Astrocyte (in vitro differentiated cells and primary cell): ENCODE results near the gene PLCG2. TPM values are rescaled to one million over a fixed set of nuclear protein-coding genes. Genes with fewer than 3 reads are reported as not detected.

Source experiments
- DNase-seq: peaks from one replicate; pipeline ENCODE4 v3.0.0-alpha.2; 2010; ENCODE audit warnings: low read depth
- FAIRE-seq: peaks from 2 replicates; lab custom pipeline; 2011; peaks lifted over from hg19 to GRCh38; lab: Jason Lieb, UNC
- H2AFZ ChIP-seq: 2 replicates; pipeline ENCODE4 v1.6.0; 2012; ENCODE audit warnings: low read depth, low read length, inconsistent platforms
- H3K27ac ChIP-seq: 2 replicates; pipeline ENCODE4 v1.5.1; 2011; ENCODE audit warnings: low read depth, low read length, inconsistent platforms
- H3K27me3 ChIP-seq: 2 replicates; pipeline ENCODE4 v1.6.0; 2011; ENCODE audit warnings: low read length, inconsistent platforms; ENCODE audit not compliant: insufficient read depth
- H3K36me3 ChIP-seq: 2 replicates; pipeline ENCODE4 v1.5.1; 2011; ENCODE audit warnings: low read length, inconsistent platforms; ENCODE audit not compliant: insufficient read depth
- H3K4me1 ChIP-seq: 2 replicates; pipeline ENCODE4 v1.5.1; 2011; ENCODE audit warnings: low read length, inconsistent platforms; ENCODE audit not compliant: insufficient read depth
- H3K4me2 ChIP-seq: 2 replicates; pipeline ENCODE4 v1.6.0; 2012; ENCODE audit warnings: low read length, inconsistent platforms
- H3K4me3 ChIP-seq: 2 replicates; pipeline ENCODE4 v1.5.1; 2011; ENCODE audit warnings: low read depth, mild to moderate bottlenecking, low read length, inconsistent platforms; ENCODE audit not compliant: insufficient read depth
- H3K79me2 ChIP-seq: 2 replicates; pipeline ENCODE4 v1.6.0; 2012; ENCODE audit warnings: mild to moderate bottlenecking, low read length, inconsistent platforms; ENCODE audit not compliant: insufficient read depth
- H3K9ac ChIP-seq: 2 replicates; pipeline ENCODE4 v1.6.0; 2012; ENCODE audit warnings: mild to moderate bottlenecking, low read length, inconsistent platforms
- H3K9me3 ChIP-seq: 2 replicates; pipeline ENCODE4 v1.5.1; 2012; ENCODE audit warnings: low read depth, mild to moderate bottlenecking, low read length, inconsistent platforms; ENCODE audit not compliant: insufficient read depth
- H4K20me1 ChIP-seq: 2 replicates; pipeline ENCODE4 v1.6.0; 2012; ENCODE audit warnings: low read length, inconsistent platforms; ENCODE audit not compliant: insufficient read depth
- H3K27ac Mint-ChIP-seq: one replicate; pipeline ENCODE4 v1.8.0; 2021; ENCODE audit warnings: mild to moderate bottlenecking, mixed read lengths; ENCODE audit not compliant: unreplicated experiment
- H3K27me3 Mint-ChIP-seq: one replicate; pipeline ENCODE4 v1.8.0; 2021; ENCODE audit warnings: low read depth, mixed read lengths; ENCODE audit not compliant: unreplicated experiment
- H3K36me3 Mint-ChIP-seq: one replicate; pipeline ENCODE4 v1.8.0; 2021; ENCODE audit warnings: low read depth, mixed read lengths; ENCODE audit not compliant: unreplicated experiment
- H3K4me1 Mint-ChIP-seq: one replicate; pipeline ENCODE4 v1.8.0; 2021; ENCODE audit warnings: low read depth, mixed read lengths; ENCODE audit not compliant: unreplicated experiment
- H3K4me3 Mint-ChIP-seq: one replicate; pipeline ENCODE4 v1.8.0; 2021; ENCODE audit warnings: mild to moderate bottlenecking, moderate library complexity, mixed read lengths; ENCODE audit not compliant: unreplicated experiment
- H3K9me3 Mint-ChIP-seq: one replicate; pipeline ENCODE4 v1.8.0; 2021; ENCODE audit warnings: mild to moderate bottlenecking, mixed read lengths; ENCODE audit not compliant: unreplicated experiment
- CTCF ChIP-seq: IDR thresholded peaks from 2 replicates; pipeline ENCODE4 v1.5.1; 2011; ENCODE audit warnings: low read depth, mild to moderate bottlenecking, inconsistent platforms, low read length, moderate library complexity; ENCODE audit not compliant: insufficient read depth
- EZH2 ChIP-seq: IDR thresholded peaks from 2 replicates; pipeline ENCODE4 v1.6.1; 2012; ENCODE audit warnings: mild to moderate bottlenecking, low read length, inconsistent platforms; ENCODE audit not compliant: insufficient read depth
- total RNA-seq: library from RNA; stranded (reverse); gene quantifications from 2 replicates; pipeline ENCODE4 v1.2.1, GENCODE V29; 2021

The PLCG2 gene
- total RNA-seq, 1 donor from 2014 or later = 3.1 TPM

- no peak for TF ChIP-seq CTCF
- TF ChIP-seq EZH2 = no peak
- no peak for FAIRE-seq
- no peaks in the 10 kb centered on the region for H3K9me3 Mint-ChIP-seq
Measured at GRCh38 chr16:81803332-81803731, 24.2 kb downstream of the PLCG2 start.

GRCh38 chr16:81804134-81804610 is 25.1 kb downstream of the PLCG2 start:
- H3K36me3 Mint-ChIP-seq = no peaks in the 10 kb centered on the region
- Histone ChIP-seq H3K27ac (no peak overlapping the region), H3K4me1 (no peaks in the 10 kb centered on the region), H3K9me3 (no peaks in the 10 kb centered on the region), H3K36me3 (no peaks in the 10 kb centered on the region), H4K20me1 (no peaks in the 10 kb centered on the region), H3K4me2 (no peak overlapping the region), H2AFZ (no peak overlapping the region), H3K4me3 (no peak overlapping the region), H3K27me3 (peaks cover 3% of the 10 kb centered on the region), H3K79me2 (no peaks in the 10 kb centered on the region), H3K9ac (no peak overlapping the region)
- H3K27ac Mint-ChIP-seq = no peak overlapping the region
- FAIRE-seq (no peak), DNase-seq (no peak)
- H3K4me1 Mint-ChIP-seq = no peaks in the 10 kb centered on the region
- H3K4me3 Mint-ChIP-seq = no peak overlapping the region
- TF ChIP-seq EZH2 (no peak), CTCF (no peak)
- H3K27me3 Mint-ChIP-seq = no peaks in the 10 kb centered on the region
- no peaks in the 10 kb centered on the region for H3K9me3 Mint-ChIP-seq

More at GRCh38 chr16:81803332-81803731, 24.2 kb downstream of the PLCG2 start:
- Histone ChIP-seq H4K20me1 (no peaks in the 10 kb centered on the region), H3K9ac (no peak overlapping the region), H3K4me1 (no peaks in the 10 kb centered on the region), H3K9me3 (no peaks in the 10 kb centered on the region), H2AFZ (no peak overlapping the region), H3K36me3 (no peaks in the 10 kb centered on the region), H3K4me2 (no peak overlapping the region), H3K27ac (no peak overlapping the region), H3K79me2 (no peaks in the 10 kb centered on the region), H3K27me3 (peaks cover 3% of the 10 kb centered on the region), H3K4me3 (no peak overlapping the region)
- Mint-ChIP-seq H3K27me3 (peaks cover 2% of the 10 kb centered on the region), H3K27ac (no peak overlapping the region), H3K36me3 (no peaks in the 10 kb centered on the region), H3K4me1 (no peaks in the 10 kb centered on the region), H3K4me3 (no peak overlapping the region)
- no peak for DNase-seq

- no peaks in the 10 kb centered on the region for H3K9me3 Mint-ChIP-seq
- H3K4me3 Mint-ChIP-seq = no peak overlapping the region
- Histone ChIP-seq H3K4me1 (no peaks in the 10 kb centered on the region), H3K4me3 (no peak overlapping the region), H3K36me3 (no peaks in the 10 kb centered on the region), H3K79me2 (no peaks in the 10 kb centered on the region), H2AFZ (no peak overlapping the region), H3K27ac (no peak overlapping the region), H3K27me3 (no peaks in the 10 kb centered on the region), H3K9ac (no peak overlapping the region), H3K4me2 (no peak overlapping the region), H4K20me1 (no peaks in the 10 kb centered on the region), H3K9me3 (no peaks in the 10 kb centered on the region)
- H3K36me3 Mint-ChIP-seq = no peaks in the 10 kb centered on the region
- DNase-seq (no peak), FAIRE-seq (no peak)
- H3K27ac Mint-ChIP-seq = no peak overlapping the region
- TF ChIP-seq EZH2 (no peak), CTCF (no peak)
- no peaks in the 10 kb centered on the region for H3K27me3 Mint-ChIP-seq
- no peaks in the 10 kb centered on the region for H3K4me1 Mint-ChIP-seq
Measured at GRCh38 chr16:81806696-81807095, 27.6 kb downstream of the PLCG2 start.
